Skeletal muscle tissue (tissue), 4 donors: ENCODE data around the gene NPR1. TPM values are rescaled to one million over a fixed set of nuclear protein-coding genes. Genes with fewer than 3 reads are reported as not detected.

ENCODE experiments used
- H3K27ac ChIP-seq: one replicate; pipeline ENCODE4 v1.7.0; 2013; ENCODE audit warnings: mild to moderate bottlenecking, low read depth, low read length, inconsistent platforms
- H3K27me3 ChIP-seq, 3 donors: one replicate each; pipeline ENCODE4 v1.7.0; 2013; ENCODE audit warnings: low read length in 3 of 3; ENCODE audit not compliant: control insufficient read depth in 3 of 3, insufficient read depth in 3 of 3
- H3K36me3 ChIP-seq, 3 donors: one replicate each; pipeline ENCODE4 v1.7.0; 2013; ENCODE audit warnings: low read length in 3 of 3; ENCODE audit not compliant: control insufficient read depth in 3 of 3, insufficient read depth in 3 of 3
- H3K4me1 ChIP-seq, 3 donors: one replicate each; pipeline ENCODE4 v1.7.0; 2013; ENCODE audit warnings: low read length in 3 of 3, mild to moderate bottlenecking in 3 of 3; ENCODE audit not compliant: control insufficient read depth in 3 of 3, insufficient read depth in 3 of 3
- H3K4me3 ChIP-seq, 3 donors: one replicate each; pipeline ENCODE4 v1.7.0; 2013; ENCODE audit warnings: low read length in 3 of 3
- H3K9ac ChIP-seq, 3 donors: one replicate each; pipeline ENCODE4 v1.7.0; 2013; ENCODE audit warnings: low read length in 3 of 3, mild to moderate bottlenecking in 3 of 3, moderate library complexity in 2 of 3, low read depth in 1 of 3
- H3K9me3 ChIP-seq, 3 donors: one replicate each; pipeline ENCODE4 v1.7.0; 2013; ENCODE audit warnings: low read length in 3 of 3; ENCODE audit not compliant: control insufficient read depth in 3 of 3
- total RNA-seq: library from RNA; depleted of rRNA; stranded (reverse); fragments of >200 nt; gene quantifications from one replicate; pipeline ENCODE4 v1.2.3, GENCODE V29; 2014
- donor health status: Osteomylitis.

NPR1 gene
- total RNA-seq, 1 donor from 2014 or later: 11.5 TPM

GRCh38 chr1:153648000-153648643 is 30.4 kb upstream of the NPR1 start:
- Histone ChIP-seq H3K4me3 (no peak overlapping the region), H3K27me3 (no peaks in the 10 kb centered on the region), H3K9me3 (no peaks in the 10 kb centered on the region), H3K36me3 (peaks cover 16 to 30% (median 17%) of the 10 kb centered on the region in 3 donors), H3K9ac (peak overlapping the region in 1 of 3 donors; percentile 10), H3K4me1 (peaks cover 31 to 44% (median 32%) of the 10 kb centered on the region in 3 donors), H3K27ac (no peak overlapping the region)

- Histone ChIP-seq H3K4me1 (peaks cover 23 to 32% (median 23%) of the 10 kb centered on the region in 3 donors), H3K4me3 (peak overlapping the region in 1 of 3 donors; percentile 14), H3K9me3 (no peaks in the 10 kb centered on the region), H3K36me3 (peaks cover 14 to 19% (median 16%) of the 10 kb centered on the region in 3 donors), H3K9ac (peak overlapping the region in 2 of 3 donors; percentile 44 to 55), H3K27me3 (no peaks in the 10 kb centered on the region), H3K27ac (peak overlapping the region; percentile 38)
Measured at GRCh38 chr1:153649137-153649862, 29.2 kb upstream of the NPR1 start.

- H3K9ac ChIP-seq: peak overlapping the region in 2 of 3 donors; percentile 19 to 44
- H3K9me3 ChIP-seq: no peaks in the 10 kb centered on the region
- H3K27me3 ChIP-seq: no peaks in the 10 kb centered on the region
- peaks cover 21 to 30% (median 23%) of the 10 kb centered on the region in 3 donors for H3K4me1 ChIP-seq
- peak overlapping the region in 1 of 3 donors; percentile 14 for H3K4me3 ChIP-seq
- peaks cover 11 to 15% (median 13%) of the 10 kb centered on the region in 3 donors for H3K36me3 ChIP-seq
- peak overlapping the region; percentile 38 for H3K27ac ChIP-seq
Measured at GRCh38 chr1:153649863-153650235, 28.6 kb upstream of the NPR1 start.

GRCh38 chr1:153651771-153652170 is 26.7 kb upstream of the NPR1 start:
- H3K9ac ChIP-seq: no peak overlapping the region
- peaks cover 0 to 2% (median 1%) of the 10 kb centered on the region in 3 donors for H3K36me3 ChIP-seq
- H3K27me3 ChIP-seq: no peaks in the 10 kb centered on the region
- peaks cover 21 to 30% (median 23%) of the 10 kb centered on the region in 3 donors for H3K4me1 ChIP-seq
- no peak overlapping the region for H3K4me3 ChIP-seq
- H3K9me3 ChIP-seq: no peaks in the 10 kb centered on the region
- H3K27ac ChIP-seq: no peak overlapping the region

GRCh38 chr1:153652805-153653500 is 25.5 kb upstream of the NPR1 start:
- Histone ChIP-seq H3K36me3 (no peaks in the 10 kb centered on the region), H3K4me1 (peaks cover 17 to 20% (median 17%) of the 10 kb centered on the region in 3 donors), H3K4me3 (no peak overlapping the region), H3K27me3 (no peaks in the 10 kb centered on the region), H3K9me3 (no peaks in the 10 kb centered on the region), H3K9ac (no peak overlapping the region), H3K27ac (peak overlapping the region; percentile 51)

GRCh38 chr1:153655333-153655732 is 23.2 kb upstream of the NPR1 start:
- Histone ChIP-seq H3K9ac (no peak overlapping the region), H3K27me3 (no peaks in the 10 kb centered on the region), H3K9me3 (no peaks in the 10 kb centered on the region), H3K27ac (no peak overlapping the region), H3K36me3 (peaks cover 0 to 5% (median 3%) of the 10 kb centered on the region in 3 donors), H3K4me1 (peaks cover 11 to 17% (median 13%) of the 10 kb centered on the region in 3 donors), H3K4me3 (no peak overlapping the region)

GRCh38 chr1:153658400-153659174 is 19.9 kb upstream of the NPR1 start, which contains the start of gene SNAPIN:
Gene SNAPIN (plus strand): TSS chr1:153658703. CDS start chr1:153658744, 41 bp downstream.
- Histone ChIP-seq H3K9me3 (no peaks in the 10 kb centered on the region), H3K36me3 (peaks cover 28 to 29% (median 28%) of the 10 kb centered on the region in 3 donors), H3K4me3 (peak within 1 kb of the TSS; percentile 87 to 90 (median 88)), H3K27ac (peak within 1 kb of the TSS; percentile 92), H3K27me3 (no peaks in the 10 kb centered on the region), H3K4me1 (peaks cover 10 to 13% (median 11%) of the 10 kb centered on the region in 3 donors), H3K9ac (peak within 1 kb of the TSS; percentile 88 to 96 (median 96))

- no peaks in the 10 kb centered on the region for H3K9me3 ChIP-seq
- H3K36me3 ChIP-seq: peaks cover 33% of the 10 kb centered on the region in 3 donors
- H3K27me3 ChIP-seq: no peaks in the 10 kb centered on the region
- H3K4me1 ChIP-seq: peaks cover 10 to 13% (median 11%) of the 10 kb centered on the region in 3 donors
- peak overlapping the region; percentile 87 to 90 (median 88) for H3K4me3 ChIP-seq
- peak overlapping the region; percentile 92 for H3K27ac ChIP-seq
- peak overlapping the region; percentile 88 to 96 (median 96) for H3K9ac ChIP-seq
Measured at GRCh38 chr1:153659175-153659534, 19.3 kb upstream of the NPR1 start.

- Histone ChIP-seq H3K9me3 (no peaks in the 10 kb centered on the region), H3K36me3 (peaks cover 37 to 38% (median 38%) of the 10 kb centered on the region in 3 donors), H3K4me1 (peaks cover 10 to 13% (median 11%) of the 10 kb centered on the region in 3 donors), H3K27me3 (no peaks in the 10 kb centered on the region), H3K4me3 (peak overlapping the region; percentile 87 to 90 (median 88)), H3K9ac (peak overlapping the region; percentile 88 to 96 (median 96)), H3K27ac (no peak overlapping the region)
Measured at GRCh38 chr1:153659656-153660055, 18.8 kb upstream of the NPR1 start.
